ENCODE measurements around the gene EPHA3. TPM values are rescaled to one million over a fixed set of nuclear protein-coding genes. Genes with fewer than 3 reads are reported as not detected.

The EPHA3 gene
- total and polyA plus RNA-seq, 9 of the 15 experiments (the other 6 are each of a cell fraction or from before 2014, with no cell fraction given), result not detected

GRCh38 chr3:89262309-89262929 is 155.0 kb downstream of the EPHA3 start:
- no peaks in the 10 kb centered on the region for H3K27me3 ChIP-seq (ENCODE audit: control insufficient read depth in 2 of 2, insufficient read depth in 2 of 2, low read length in 2 of 2)
- H3K36me3 ChIP-seq (ENCODE audit: control insufficient read depth, insufficient read depth, low read length), result no peaks in the 10 kb centered on the region
- intact Hi-C loops (cut with micrococcal nuclease) (no loop called here), in situ Hi-C loops (cut with MboI) (no loop called here)
- ATAC-seq, result no peak
- CTCF ChIA-PET (ENCODE audit: low intra/inter-chr PET ratio), result no interaction called here
- TF ChIP-seq ZNF592 (IDR thresholded peaks at IDR 0.05) (no peak), MIER1 (IDR thresholded peaks at IDR 0.05; ENCODE audit: low read depth) (no peak), ZNF408 (CRISPR knock-in tag; IDR thresholded peaks at IDR 0.05; ENCODE audit: low read depth) (no peak), ZNF561 (CRISPR knock-in tag; conservative IDR thresholded peaks at IDR 0.05) (no peak), HMBOX1 (IDR thresholded peaks at IDR 0.05) (no peak)
- H3K9ac ChIP-seq (ENCODE audit: insufficient read depth in 1 of 2, low read depth in 2 of 2, low read length in 2 of 2), result no peak overlapping the region
- no peak overlapping the region for H2AFZ ChIP-seq (ENCODE audit: low read depth, low read length)
- WGBS (ENCODE audit: insufficient coverage, low coverage, missing lambda C conversion rate), result under 1% methylated on average over 15 of the region's 15 CpGs
- no peak for FAIRE-seq
- BruUV-seq (replicated peaks), result no TSS peak
- H3K9me1 ChIP-seq (ENCODE audit: control insufficient read depth, insufficient read depth, low read length), result no peaks in the 10 kb centered on the region
- H4K20me1 ChIP-seq (replicated peaks; ENCODE audit: control insufficient read depth, insufficient read depth, low read length), result no peaks in the 10 kb centered on the region
- H3K4me2 ChIP-seq (ENCODE audit: insufficient read depth, low read length), result no peak overlapping the region
- no peaks in the 10 kb centered on the region for H3K9me3 ChIP-seq (replicated peaks; ENCODE audit: control insufficient read depth, insufficient read depth, low read depth, low read length)
- no peak overlapping the region for H3K27ac ChIP-seq (ENCODE audit: extremely low read depth, low read depth, low read length)
- no peaks in the 10 kb centered on the region for H3K79me2 ChIP-seq (ENCODE audit: control insufficient read depth, insufficient read depth, low read length)
- no peaks in the 10 kb centered on the region for H3K4me1 ChIP-seq (replicated peaks in 1 of 2; ENCODE audit: control insufficient read depth in 2 of 2, insufficient read depth in 2 of 2, low read length in 2 of 2)
- POLR2A ChIA-PET, result no interaction called here
- H3K4me3 ChIP-seq, result no peak overlapping the region
- DNase-seq (ENCODE audit: extremely low read depth in 1 of 4, low spot score in 3 of 4), result no peak

Data from K562 (cell line).